Fibroblast of skin of abdomen (primary cell): ENCODE results near the gene SLC1A3.

Experiments
- DNase-seq: peaks from one replicate; pipeline ENCODE4 v3.0.0-alpha.2; 2013

Gene SLC1A3

DNA sequence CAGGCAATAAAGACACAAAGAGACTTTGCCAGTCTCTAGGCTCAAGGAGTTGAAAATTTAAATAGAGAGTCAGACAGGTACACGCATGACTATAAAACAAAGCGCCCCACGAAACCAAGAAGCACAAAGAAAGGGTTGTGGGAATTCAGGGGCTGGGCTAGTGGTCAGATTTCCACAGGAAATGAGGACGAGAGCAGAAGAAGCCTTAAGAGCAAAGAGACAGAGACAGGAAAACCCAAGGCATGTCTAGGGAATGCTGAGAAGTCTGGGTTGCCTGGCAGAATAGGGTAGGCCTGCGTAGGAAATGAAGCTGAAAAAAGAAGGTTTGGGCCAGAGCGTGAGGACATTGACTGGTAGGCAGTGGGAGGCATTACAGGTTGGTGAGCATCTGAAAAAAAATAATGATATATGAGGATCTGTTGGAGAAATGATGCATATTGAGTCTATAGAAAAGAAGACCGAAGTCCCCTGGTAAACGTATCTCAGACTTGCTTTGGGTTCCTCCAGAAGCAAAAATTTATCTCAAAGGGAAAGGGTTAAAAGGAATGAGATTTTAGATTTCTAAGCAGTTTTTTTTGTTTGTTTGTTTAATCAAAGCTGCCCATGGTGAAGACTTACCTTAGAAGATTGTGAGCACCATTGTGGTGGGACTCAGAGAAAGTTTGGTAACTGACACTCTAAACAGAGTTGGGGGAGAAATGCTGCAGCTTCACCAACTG, 51.8 kb downstream of the SLC1A3 start:
- no peak for DNase-seq

DNA sequence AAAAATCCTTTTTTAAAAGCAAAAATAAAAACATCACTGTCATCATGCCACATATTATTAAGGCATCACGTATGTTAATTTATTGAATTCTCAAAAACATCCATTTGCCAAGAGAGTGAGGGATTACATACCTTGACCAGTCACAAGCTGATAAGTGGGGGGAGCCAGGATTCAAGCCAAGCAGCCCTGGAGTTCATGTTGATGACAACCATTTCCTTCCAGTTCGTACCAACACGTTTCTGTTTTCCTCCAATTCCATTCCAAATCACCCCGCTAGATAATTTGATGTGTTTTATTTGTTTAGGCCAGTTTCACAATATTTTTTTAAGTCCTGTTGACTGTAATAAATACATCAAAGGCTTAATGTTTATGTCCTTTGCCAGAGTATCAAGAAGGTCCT, 53.0 kb downstream of the SLC1A3 start:
- no peak for DNase-seq

DNA sequence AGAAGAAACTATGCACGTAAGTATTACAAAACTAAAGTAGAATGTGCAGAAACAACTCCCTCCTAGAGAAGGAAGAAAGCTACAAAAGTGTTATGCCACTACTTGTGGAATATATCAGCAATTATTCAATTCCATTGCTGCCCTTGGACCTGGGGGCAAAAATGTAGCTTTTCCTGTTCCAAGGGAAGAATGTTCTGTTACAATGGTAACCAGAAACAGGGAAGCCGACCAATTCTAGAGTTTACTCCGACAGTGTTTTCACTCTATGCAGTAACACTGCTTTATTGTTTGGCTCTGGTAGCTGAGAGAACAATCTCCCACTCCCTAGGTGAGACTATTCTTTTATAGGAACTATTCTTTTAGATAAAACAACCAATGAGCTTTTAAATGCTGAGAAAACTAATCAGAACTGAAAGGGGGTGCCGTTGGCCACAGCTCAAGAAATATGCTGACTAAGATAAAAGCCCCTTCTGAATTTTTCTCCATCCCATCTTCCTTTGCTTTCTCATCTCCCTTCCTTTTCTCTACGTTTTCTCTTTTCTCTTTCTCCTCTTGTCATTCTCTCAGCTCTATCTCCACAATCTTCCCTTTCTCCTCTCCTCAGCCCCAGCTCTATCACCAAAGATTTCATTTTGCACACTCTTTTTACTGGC, 54.1 kb downstream of the SLC1A3 start:
- no peak for DNase-seq

DNA sequence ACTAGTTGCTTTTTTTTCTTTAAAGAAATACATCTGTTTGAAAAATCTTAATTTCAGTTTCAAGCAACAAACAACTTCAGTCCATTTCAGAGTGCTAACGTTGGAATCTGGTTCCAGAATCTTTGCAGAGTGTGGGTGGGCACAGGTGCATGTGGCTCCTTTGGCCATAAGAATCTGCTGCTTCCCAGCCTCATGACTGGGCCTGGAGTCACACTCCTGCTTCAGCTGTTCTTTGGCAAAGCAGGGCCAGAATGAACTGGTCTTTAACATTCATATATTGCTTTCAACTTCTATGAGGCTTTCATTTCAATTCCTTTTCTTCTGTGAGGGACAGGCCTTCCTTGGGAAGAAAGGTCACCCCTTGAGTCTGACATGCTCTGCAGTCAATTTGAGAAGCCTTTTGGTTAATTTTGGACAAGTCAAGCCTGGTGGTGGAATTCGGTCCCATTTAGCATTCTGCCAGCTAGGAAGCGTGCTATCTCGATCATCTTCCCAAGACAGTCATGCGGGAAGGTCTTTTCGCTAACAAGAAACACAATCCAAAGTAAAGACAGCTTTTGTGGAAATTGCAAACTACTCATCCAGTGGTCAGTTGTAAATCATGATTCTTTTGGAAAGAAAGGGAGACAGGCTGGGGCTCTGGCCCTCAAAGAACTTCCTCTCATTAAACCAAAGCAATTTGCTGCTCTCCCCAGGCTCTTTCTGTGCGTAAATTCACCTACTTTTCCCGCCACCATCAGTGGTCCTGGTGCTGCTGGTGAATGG, 55.2 kb downstream of the SLC1A3 start:
- peak; percentile 66 for DNase-seq

DNA sequence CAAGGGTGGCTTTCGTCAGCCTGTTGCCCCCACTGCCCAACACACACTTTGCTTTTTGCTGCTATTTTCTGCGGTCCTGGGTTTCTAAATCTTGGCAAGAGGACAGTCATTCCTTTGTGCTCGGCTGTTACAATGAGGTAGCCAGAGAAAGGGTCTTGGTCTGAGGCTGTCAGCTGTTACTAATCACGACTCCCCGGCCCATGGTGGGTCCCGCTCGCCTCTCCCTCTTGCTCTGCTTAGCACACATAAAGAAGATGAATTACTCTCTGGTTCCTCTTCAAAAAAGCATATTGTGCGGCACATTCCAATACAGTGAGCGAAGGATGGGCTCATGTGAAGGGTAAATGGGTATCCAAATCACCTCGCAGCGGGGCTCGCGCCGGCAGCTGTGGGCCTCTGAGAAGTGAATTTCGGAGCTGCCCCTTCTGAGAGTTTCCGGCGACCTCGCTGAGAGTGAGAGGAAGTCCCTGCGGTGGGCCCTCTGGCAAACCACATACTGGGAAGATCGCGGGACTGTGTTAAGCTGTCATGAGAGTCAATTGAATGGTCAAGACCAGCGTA, 56.0 kb downstream of the SLC1A3 start:
- DNase-seq, result peak; percentile 93

DNA sequence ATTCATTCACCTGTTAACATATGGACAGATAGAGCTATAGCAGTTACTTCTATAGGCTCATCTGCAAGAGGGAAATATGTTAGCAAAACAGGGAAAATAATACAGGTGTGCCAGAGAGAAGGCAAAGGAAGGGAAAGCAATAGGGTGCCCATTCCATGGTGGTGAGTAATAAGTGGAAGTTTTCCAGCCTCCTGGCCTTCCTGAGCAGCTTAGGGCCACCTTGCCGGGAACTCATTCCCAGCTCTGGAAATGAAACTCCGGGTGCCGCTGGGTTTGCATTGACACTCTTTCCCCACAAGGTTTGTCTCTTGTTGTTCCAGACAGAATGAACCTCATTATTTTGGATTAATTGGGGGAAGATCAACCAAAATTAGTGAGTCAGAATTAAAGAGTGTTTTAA, 58.4 kb downstream of the SLC1A3 start:
- no peak for DNase-seq

DNA sequence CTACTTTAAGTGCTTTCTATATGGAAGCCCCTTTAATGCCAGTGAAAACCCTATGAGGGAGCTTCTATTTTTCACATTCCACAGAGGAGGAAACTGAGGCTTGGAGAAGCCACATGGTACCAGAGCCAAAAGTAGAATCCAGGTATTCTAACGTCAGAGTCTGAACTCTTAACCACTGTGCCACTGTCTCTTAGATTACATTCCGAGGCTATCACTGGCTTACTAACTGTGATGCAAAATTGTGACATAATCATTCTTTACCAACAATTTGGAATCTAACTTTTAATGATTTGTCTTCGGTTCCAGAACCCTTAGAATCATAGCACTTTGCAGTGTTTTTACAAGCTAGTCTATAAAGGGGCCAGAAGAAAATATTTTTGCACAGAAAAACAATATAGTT, 59.2 kb downstream of the SLC1A3 start:
- DNase-seq, result no peak

DNA sequence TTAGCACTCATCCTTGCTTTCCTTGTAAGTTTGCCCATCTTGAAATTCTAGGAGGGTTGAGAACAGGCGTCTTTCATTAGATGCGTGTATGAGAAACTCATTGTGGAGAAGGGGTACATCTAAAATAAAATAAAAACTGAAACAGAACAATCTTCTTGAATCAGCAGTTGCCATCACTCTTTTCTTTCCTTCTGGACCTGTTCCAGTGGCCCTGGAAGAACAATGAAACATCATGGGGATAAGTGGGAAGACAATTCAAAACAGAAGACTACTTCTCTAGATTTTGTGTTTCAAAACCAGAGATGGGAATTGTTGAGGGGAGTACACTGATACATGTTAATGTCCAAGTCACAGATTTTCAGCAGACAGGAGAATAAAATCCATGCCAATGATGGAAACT, 59.9 kb downstream of the SLC1A3 start:
- DNase-seq, result no peak

DNA sequence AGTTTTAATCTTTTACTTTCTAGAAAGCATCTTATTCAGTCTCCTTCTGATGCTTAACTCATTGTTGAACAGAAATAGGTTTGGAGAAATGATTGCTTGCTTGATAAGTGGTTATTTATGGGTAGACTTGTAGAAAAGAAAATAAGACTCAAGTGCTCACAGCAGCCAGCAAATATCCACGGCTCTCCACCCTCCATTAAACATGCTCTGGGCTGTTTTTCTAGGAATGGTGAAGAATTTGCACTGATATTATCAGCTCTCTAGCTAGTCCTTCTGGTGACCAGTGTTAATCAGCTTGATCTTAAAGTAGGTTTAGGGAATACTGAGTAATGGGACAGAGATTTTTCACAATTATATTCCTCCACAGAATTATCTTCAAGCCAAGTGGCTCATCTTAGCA, 60.6 kb downstream of the SLC1A3 start:
- no peak for DNase-seq

DNA sequence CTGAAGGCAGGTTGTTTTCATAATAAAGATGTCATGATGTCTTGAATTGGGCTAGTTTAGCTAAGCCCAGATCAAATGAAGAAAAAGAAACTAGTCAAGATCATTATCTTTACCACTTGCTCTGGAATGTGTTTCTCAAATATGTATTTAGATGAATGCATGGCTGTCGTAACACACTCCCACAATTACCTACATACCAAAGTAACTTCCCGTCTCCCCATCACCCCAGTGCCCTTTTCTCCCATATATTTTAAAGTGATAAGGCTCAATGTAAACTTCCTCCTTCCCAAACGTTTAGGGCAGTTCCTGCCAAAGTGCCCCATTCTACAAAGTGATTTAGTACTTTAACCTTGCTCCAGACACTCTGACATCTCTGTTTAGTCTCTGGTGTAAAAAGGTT, 61.4 kb downstream of the SLC1A3 start:
- DNase-seq, result no peak

DNA sequence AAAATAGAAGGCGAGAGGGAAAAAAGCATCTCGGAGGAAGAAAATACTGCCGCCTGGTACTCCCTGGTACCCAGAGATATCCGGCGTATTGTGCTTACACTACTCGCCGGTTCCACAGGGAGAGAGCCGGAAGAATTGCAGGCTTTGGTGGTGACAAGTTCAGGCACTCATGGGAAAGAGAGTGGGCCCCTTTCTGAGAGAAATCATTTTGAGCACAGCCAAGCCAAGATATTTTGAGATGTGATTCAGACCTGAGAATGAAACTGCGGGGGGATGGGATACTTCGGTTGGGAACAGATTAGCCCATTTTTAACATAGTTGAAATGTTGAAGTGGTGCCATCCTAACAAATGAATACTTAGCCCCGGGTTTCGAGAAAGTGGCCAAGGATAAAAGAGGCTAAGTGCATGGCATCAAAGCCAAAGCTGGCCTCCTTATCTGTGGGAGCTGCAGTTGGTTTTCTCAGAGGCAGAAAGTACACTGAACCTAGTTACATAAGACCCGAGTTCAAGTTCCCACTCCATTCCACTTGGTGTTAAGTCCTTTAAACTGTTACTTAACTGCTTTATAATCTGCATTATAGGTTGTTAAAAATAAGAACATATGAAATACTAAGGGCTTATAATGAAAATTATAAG, 62.7 kb downstream of the SLC1A3 start:
- no peak for DNase-seq

DNA sequence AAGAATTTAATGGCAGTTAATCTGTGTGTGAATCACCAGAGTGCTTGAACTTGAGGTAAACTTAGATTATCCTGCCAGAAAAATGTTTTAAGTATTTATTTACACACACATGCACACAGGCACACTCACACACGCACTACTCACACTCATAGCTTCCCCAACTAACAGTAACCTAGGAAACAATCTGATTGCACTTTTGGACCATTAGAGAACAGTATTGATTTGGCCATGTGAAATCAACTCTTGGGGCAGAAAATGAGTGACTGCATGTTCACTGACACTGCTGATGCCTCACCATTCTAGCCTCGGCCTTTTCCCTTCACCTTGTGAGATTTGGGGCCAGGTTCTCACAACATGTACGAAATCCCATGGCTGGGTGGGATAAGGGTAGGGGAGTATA, 64.1 kb downstream of the SLC1A3 start:
- no peak for DNase-seq

DNA sequence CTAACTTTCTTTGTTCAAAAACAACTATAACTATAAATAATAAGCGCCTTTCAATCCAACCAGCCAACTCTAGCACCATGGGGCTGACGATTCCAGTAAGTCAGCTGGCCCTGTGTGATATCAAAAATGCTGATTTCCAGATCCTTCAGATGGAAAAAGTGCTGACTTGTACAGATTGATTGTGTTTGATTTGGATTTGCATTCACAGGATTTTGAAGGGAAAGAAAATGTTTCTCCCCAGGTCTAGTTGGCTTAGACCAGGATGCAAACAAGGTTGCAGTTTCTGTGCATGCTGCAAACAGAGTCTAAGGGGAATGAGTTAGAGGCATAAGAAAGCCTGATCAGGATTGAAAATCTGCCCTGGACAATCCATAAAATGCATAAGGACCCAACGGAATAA, 68.9 kb downstream of the SLC1A3 start:
- DNase-seq, result no peak

DNA sequence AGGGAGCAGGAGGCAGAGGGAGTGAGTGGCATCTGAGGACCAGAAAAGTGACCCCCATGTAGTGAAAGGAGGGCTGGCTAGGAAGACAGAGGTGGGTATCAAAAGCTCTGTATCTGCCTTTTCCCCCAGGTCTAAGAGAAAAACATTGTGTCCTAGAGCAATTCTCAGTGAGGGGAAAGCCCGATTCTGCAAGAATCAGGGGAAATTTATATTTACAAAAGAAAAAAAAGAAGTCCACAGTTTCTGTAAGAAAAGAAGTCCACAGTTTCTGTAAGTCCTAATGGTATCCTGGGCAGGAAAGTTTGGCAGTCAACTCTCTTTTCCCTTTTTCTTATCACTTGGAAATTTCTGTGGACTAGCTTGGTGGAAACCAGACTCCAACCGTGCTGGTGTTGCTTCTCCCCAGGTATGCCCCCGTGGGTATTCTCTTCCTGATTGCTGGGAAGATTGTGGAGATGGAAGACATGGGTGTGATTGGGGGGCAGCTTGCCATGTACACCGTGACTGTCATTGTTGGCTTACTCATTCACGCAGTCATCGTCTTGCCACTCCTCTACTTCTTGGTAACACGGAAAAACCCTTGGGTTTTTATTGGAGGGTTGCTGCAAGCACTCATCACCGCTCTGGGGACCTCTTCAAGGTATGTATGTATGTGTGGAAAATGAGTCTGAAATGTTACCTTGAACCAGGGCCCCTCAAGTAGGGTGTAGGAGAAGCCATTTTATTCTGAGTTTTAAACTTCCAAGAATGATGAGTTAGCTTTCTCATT, 73.0 kb downstream of the SLC1A3 start:
- no peak for DNase-seq

DNA sequence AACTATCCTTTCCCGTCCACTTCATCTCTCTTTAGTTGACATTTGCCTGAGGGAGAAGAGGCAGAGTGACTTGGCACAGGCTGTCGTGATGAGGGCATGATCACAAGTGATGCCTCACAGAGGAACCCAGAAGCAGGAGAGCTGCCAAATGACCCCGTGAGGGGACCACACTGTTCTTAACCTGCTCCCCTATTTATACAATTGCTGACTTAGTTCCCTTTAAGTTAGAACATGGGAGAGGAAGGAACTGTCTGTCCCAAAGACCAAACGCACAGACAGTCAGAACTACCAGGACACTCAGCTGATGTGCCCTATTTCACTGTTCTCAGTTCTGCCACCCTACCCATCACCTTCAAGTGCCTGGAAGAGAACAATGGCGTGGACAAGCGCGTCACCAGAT, 73.7 kb downstream of the SLC1A3 start:
- no peak for DNase-seq

DNA sequence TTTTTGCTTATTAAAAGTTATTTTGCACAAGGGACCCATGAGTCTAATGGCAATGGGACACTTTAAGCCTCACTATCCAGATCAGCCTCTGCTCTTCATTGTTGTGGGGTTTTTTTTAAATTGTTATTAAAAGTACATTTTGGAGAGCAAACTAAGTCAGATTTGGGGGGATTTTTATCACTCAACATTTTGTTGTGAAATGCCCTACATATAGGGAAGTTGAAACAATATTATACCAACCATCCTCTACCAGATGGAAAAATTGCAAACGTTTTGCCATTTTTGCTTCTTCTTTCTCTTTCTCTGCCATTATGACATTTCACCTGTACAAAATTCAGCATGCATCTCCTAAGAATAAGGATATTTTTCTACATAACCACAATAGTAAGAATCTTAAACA, 75.3 kb downstream of the SLC1A3 start:
- no peak for DNase-seq

DNA sequence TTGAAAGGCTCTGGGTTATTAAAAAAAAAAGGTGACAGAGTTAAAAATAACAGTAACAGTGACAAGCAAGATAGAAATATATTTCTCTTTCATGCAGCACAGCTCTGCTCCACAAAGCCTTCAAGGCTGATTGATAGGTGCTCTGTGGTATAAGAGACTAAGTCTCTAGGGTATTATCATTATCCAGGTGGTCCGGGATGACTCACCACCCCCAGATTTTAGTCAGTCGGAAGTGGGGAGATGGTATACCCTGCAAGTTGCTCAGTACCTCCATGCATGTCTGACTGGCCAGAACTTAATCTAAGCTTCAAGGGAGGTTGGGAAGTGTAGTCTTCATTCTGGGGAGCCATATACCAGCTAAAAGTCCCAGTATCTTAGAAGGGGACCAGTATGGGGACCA, 76.1 kb downstream of the SLC1A3 start:
- DNase-seq, result no peak

DNA sequence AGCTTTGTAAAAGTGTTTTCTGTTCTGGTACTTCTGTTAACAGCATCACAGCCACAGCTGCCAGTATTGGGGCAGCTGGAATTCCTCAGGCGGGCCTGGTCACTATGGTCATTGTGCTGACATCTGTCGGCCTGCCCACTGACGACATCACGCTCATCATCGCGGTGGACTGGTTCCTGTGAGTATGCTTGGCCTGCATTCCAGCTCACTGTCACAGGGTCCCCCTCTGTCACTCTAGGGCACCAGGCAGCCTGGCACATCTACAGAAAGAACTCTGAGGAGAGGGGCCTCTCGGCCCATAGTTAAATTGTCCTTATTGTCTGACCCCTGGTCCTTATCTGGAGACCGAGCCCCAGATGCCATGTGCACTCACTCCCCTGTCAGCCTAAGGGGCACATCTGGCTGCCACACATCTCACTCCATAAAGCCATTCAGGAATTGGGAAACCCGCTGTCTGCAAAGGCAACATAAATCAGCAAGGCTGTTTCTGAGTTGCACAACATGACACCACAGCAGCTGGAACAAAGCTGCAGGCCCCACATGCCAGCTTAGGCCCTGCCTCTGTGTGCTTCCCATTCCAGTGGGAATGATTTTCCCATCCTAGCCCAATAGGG, 77.5 kb downstream of the SLC1A3 start:
- peak; percentile 94 for DNase-seq

DNA sequence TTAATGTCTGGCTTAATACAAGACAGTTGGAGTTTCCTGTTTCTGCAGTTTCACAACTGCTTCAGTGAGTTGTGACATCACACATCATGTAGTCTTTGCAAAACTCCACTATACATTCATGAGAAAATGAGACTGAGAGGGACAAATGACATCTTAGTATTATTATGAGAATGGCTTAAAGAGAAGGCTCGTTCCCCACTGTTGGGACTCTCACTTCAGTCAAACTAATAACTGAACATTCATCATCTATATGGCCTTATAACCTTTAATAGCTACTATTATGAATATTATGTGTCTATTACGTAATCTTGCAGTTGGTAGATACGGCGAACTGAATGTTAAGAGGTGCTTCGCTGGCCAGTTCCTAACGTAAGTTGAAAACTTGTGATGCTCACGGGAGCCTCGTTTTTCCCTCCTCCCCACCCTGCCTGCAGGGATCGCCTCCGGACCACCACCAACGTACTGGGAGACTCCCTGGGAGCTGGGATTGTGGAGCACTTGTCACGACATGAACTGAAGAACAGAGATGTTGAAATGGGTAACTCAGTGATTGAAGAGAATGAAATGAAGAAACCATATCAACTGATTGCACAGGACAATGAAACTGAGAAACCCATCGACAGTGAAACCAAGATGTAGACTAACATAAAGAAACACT, 79.4 kb downstream of the SLC1A3 start:
- no peak for DNase-seq

DNA sequence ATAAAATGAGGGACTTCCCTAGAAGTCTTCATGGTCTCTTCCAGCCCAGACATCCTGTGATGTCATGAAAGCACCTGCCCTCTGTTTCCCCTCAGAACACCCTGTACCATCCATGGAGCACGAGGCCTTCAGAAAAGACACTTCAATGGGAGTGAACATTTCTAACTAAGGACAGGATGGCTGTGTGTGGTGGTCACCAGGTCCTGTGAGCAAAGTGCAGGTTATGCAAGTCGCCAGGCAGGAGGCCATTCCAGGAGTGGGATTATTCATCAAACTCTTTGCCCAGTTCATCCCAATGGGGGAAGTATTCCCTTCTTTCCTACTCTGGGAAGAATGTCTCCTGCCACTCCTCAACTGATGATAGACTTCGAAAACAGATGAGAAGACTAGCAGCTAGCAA, 80.5 kb downstream of the SLC1A3 start:
- DNase-seq, result no peak

DNA sequence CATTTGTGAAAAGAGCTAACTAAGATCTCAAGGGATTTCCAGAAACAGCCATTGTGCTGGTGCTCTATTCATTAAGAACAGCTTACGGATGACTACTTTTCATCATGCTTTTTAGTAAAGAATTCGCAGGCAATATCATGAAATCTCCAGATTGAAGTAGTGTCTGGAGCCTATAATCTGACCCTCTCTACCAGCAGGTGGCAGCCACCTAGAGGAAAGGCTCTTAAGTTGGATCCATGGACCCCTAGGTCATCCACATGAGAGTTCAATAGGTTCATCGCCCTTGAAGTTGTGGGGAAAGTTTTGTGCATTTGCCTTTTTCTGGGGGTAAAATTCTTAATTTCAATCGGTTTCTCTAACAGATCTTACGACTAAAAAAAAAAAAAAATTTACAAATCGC, 82.3 kb downstream of the SLC1A3 start:
- DNase-seq, result no peak
